GM12878 (cell line): ENCODE results near the gene PREX1. TPM values are rescaled to one million over a fixed set of nuclear protein-coding genes. Genes with fewer than 3 reads are reported as not detected.

Experiments
- ATAC-seq: fragments of 200-7000 bp; cut with Tn5 transposase; 3 replicates; pipeline ENCODE4 v1.9.1; 2020; ENCODE audit warnings: mild to moderate bottlenecking, moderate library complexity
- BruUV-seq: library from RNA; stranded (reverse); fragments of 400-500 nt; replicated peaks from 2 replicates; lab custom pipeline; 2021; lab: Mats Ljungman, UMichigan
- CTCF ChIA-PET: fragments of 300-600 bp; sonication (Branson Sonifier 250); formaldehyde crosslinking; extraction: SDS; loops from one replicate; lab custom pipeline; 2021; ENCODE audit warnings: inconsistent platforms; lab: Yijun Ruan, JAX
- POLR2A ChIA-PET: fragments of 350-600 bp; formaldehyde crosslinking; extraction: SDS; loops from one replicate; lab custom pipeline; 2021; ENCODE audit warnings: inconsistent platforms; lab: Charles Lee
- RAD21 ChIA-PET: fragments of 300-600 bp; sonication (Branson Sonifier 250); formaldehyde crosslinking; loops from one replicate; lab custom pipeline; 2023; ENCODE audit warnings: antibody characterized with exemption; ENCODE audit not compliant: unreplicated experiment; lab: Charles Lee
- SMC1A ChIA-PET: fragments of 300-600 bp; sonication (Branson Sonifier 250); formaldehyde crosslinking; loops from one replicate; lab custom pipeline; 2023; ENCODE audit not compliant: unreplicated experiment, uncharacterized antibody; lab: Charles Lee
- DNase-seq: peaks from one replicate; pipeline ENCODE4 v3.0.0-alpha.2; 2011; ENCODE audit warnings: low read depth, low spot score
- FAIRE-seq: peaks from 3 replicates; lab custom pipeline; 2011; peaks lifted over from hg19 to GRCh38; lab: Jason Lieb, UNC
- H2AFZ ChIP-seq: 2 replicates; pipeline ENCODE4 v1.6.0; 2011; ENCODE audit warnings: low read depth, low read length, control low read depth; ENCODE audit not compliant: control insufficient read depth
- H3K27ac ChIP-seq: 2 replicates; pipeline ENCODE4 v1.5.1; 2011; ENCODE audit warnings: control low read depth; ENCODE audit not compliant: control insufficient read depth, insufficient read depth
- H3K27me3 ChIP-seq, 2 experiments: replicated peaks in 1 of 2; 2 replicates each; pipeline versions ENCODE4 v1.6.0 to v1.6.1; 2011; ENCODE audit warnings: low read length in 1 of 2; ENCODE audit not compliant: control insufficient read depth in 2 of 2, insufficient read depth in 2 of 2
- H3K36me3 ChIP-seq, 2 experiments: 2 replicates each; pipeline ENCODE4 v1.5.1; 2011; ENCODE audit warnings: low read length in 1 of 2; ENCODE audit not compliant: control insufficient read depth in 2 of 2, insufficient read depth in 2 of 2
- H3K4me1 ChIP-seq: 2 replicates; pipeline ENCODE4 v1.6.1; 2011; ENCODE audit warnings: mild to moderate bottlenecking, low read length, moderate library complexity, mixed read lengths; ENCODE audit not compliant: control insufficient read depth, insufficient read depth
- H3K4me2 ChIP-seq: 2 replicates; pipeline ENCODE4 v1.6.0; 2011; ENCODE audit warnings: control low read depth; ENCODE audit not compliant: control insufficient read depth, insufficient read depth
- H3K4me3 ChIP-seq: fragments of 200-600 bp; sonication (generic); 2 replicates; pipeline ENCODE4 v1.5.1; 2016
- H3K79me2 ChIP-seq: 2 replicates; pipeline ENCODE4 v1.6.0; 2011; ENCODE audit warnings: low read length; ENCODE audit not compliant: control insufficient read depth, insufficient read depth
- H3K9ac ChIP-seq: 2 replicates; pipeline ENCODE4 v1.8.0; 2011; ENCODE audit warnings: low read length, control low read depth, mixed read lengths; ENCODE audit not compliant: control insufficient read depth, insufficient read depth
- H3K9me3 ChIP-seq: replicated peaks from 3 replicates; pipeline ENCODE4 v1.5.1; 2011; ENCODE audit warnings: mild to moderate bottlenecking, low read length; ENCODE audit not compliant: control insufficient read depth, insufficient read depth
- H4K20me1 ChIP-seq: 2 replicates; pipeline ENCODE4 v1.6.0; 2011; ENCODE audit not compliant: control insufficient read depth, insufficient read depth
- BRCA1 ChIP-seq: IDR thresholded peaks from 2 replicates; pipeline ENCODE4 v1.6.1; 2011; ENCODE audit warnings: low read depth, low read length, improper control_type of control experiment
- DPF2 ChIP-seq: fragments of 450-650 bp; IDR thresholded peaks from 2 replicates; pipeline ENCODE4 v1.6.1; 2017; ENCODE audit warnings: mild to moderate bottlenecking
- ESRRA ChIP-seq: IDR thresholded peaks from 2 replicates; pipeline ENCODE4 v1.6.1; 2012; ENCODE audit warnings: mild to moderate bottlenecking, low read length, improper control_type of control experiment
- IRF4 ChIP-seq: IDR thresholded peaks from 2 replicates; pipeline ENCODE4 v1.6.1; 2011; ENCODE audit warnings: low read depth, low read length
- MEF2A ChIP-seq: IDR thresholded peaks from 2 replicates; pipeline ENCODE4 v1.6.1; 2011; ENCODE audit warnings: low read depth, mild to moderate bottlenecking, low read length, moderate library complexity; ENCODE audit not compliant: insufficient read depth
- RAD21 ChIP-seq: IDR thresholded peaks from 2 replicates; pipeline ENCODE4 v1.6.1; 2011; ENCODE audit warnings: mild to moderate bottlenecking, low read depth, low read length, moderate library complexity; ENCODE audit not compliant: insufficient read depth
- SMAD5 ChIP-seq: IDR thresholded peaks from 2 replicates; pipeline ENCODE4 v1.6.1; 2016; ENCODE audit warnings: antibody characterized with exemption, low read depth
- ZBTB4 ChIP-seq: fragments of 450-650 bp; formaldehyde crosslinking; IDR thresholded peaks from 2 replicates; pipeline ENCODE4 v1.4.0; 2022; ENCODE audit warnings: mild to moderate bottlenecking, moderate library complexity
- WGBS: methylation state at CpG from one replicate; pipeline ENCODE4 v1.1.6; 2016; ENCODE audit warnings: low lambda C conversion rate; ENCODE audit not compliant: insufficient replicate concordance, insufficient coverage; ENCODE audit errors: missing lambda C conversion rate; 5-methylcytosine and 5-hydroxymethylcytosine counted together
- in situ Hi-C: fragments of 300-500 bp; cut with MboI; formaldehyde crosslinking; loops from 9 replicates; pipeline ENCODE4 v1.14.3; 2018; ENCODE audit warnings: mixed read lengths
- intact Hi-C: fragments of 100-400 bp; cut with micrococcal nuclease; formaldehyde crosslinking; loops from one replicate; pipeline ENCODE4 v1.14.2; 2022; ENCODE audit not compliant: unreplicated experiment
- polyA plus RNA-seq, 11 experiments: library from polyadenylated mRNA; depleted of rRNA in 4 of 11; unstranded in 6 of 11; stranded (reverse) in 5 of 11; fragments of >200 nt; fragmentation: Nextera tagmentation in 4 of 11; fragmentation: Illumina TruSeq in 1 of 11; extraction: Ambion mirVana in 4 of 11; extraction: Trizol in 1 of 11; gene quantifications; 1 replicate in 1 of 11; 2 replicates in 10 of 11; pipeline versions ENCODE4 v1.2.1 to v1.2.3, GENCODE V29; 2011 to 2016; ENCODE audit warnings: inconsistent platforms in 2 of 11, missing spikeins in 2 of 11, low read depth in 1 of 11
- total RNA-seq, 4 experiments: library from RNA; depleted of rRNA in 3 of 4; stranded (reverse); fragments of >200 nt in 3 of 4; fragmentation: Illumina TruSeq in 1 of 4; extraction: Trizol in 1 of 4; gene quantifications; 2 replicates each; pipeline versions ENCODE4 v1.2.1 to v1.2.3, GENCODE V29; 2013 to 2021
- TF ChIP-seq, protein P1 (sequence below): fragments of 450-650 bp; IDR thresholded peaks from 2 replicates; pipeline ENCODE4 v1.6.1; 2016; ENCODE audit warnings: mild to moderate bottlenecking

The PREX1 gene
- total and polyA plus RNA-seq, 10 of the 15 experiments (the other 5 are each of a cell fraction or from before 2014, with no cell fraction given), result 2.6 to 114 (median 38.9) TPM

- TF ChIP-seq, protein P1, sequence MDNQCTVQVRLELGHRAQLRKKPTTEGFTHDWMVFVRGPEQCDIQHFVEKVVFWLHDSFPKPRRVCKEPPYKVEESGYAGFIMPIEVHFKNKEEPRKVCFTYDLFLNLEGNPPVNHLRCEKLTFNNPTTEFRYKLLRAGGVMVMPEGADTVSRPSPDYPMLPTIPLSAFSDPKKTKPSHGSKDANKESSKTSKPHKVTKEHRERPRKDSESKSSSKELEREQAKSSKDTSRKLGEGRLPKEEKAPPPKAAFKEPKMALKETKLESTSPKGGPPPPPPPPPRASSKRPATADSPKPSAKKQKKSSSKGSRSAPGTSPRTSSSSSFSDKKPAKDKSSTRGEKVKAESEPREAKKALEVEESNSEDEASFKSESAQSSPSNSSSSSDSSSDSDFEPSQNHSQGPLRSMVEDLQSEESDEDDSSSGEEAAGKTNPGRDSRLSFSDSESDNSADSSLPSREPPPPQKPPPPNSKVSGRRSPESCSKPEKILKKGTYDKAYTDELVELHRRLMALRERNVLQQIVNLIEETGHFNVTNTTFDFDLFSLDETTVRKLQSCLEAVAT, result no peak
- TF ChIP-seq ZBTB4 (CRISPR knock-in tag) (no peak), SMAD5 (no peak)
Observed at GRCh38 chr20:48603819-48604405, 223.9 kb downstream of the PREX1 start (continued).

GRCh38 chr20:48603116-48603818 is 224.5 kb downstream of the PREX1 start:
- SMC1A ChIA-PET, result no interaction called here
- no peak overlapping the region for H2AFZ ChIP-seq
- CTCF ChIA-PET, result interaction anchor here (1.2 kb wide), 1 partner anchor 64 kb away, joined by 3 read pairs; no protein-coding TSS in a partner anchor
- H3K4me2 ChIP-seq, result no peak overlapping the region
- RAD21 ChIA-PET, result no interaction called here
- H3K4me1 ChIP-seq, result no peaks in the 10 kb centered on the region
- DNase-seq, result no peak
- H3K27ac ChIP-seq, result no peak overlapping the region
- no peaks in the 10 kb centered on the region for H3K36me3 ChIP-seq
- no peaks in the 10 kb centered on the region for H3K27me3 ChIP-seq
- intact Hi-C loops, result no loop called here
- ATAC-seq, result no peak
- no peak for FAIRE-seq
- no peak overlapping the region for H3K9ac ChIP-seq
- no peaks in the 10 kb centered on the region for H3K79me2 ChIP-seq
- no TSS peak for BruUV-seq
- in situ Hi-C loops, result no loop called here
- no peaks in the 10 kb centered on the region for H4K20me1 ChIP-seq
- WGBS, result 60% methylated on average over 8 of the region's 9 CpGs
- no peaks in the 10 kb centered on the region; the same call in 2 of the 3 replicates for H3K9me3 ChIP-seq
- TF ChIP-seq IRF4, result no peak
- no peak for TF ChIP-seq ESRRA
- no peak for TF ChIP-seq RAD21
- TF ChIP-seq BRCA1, result no peak
- TF ChIP-seq MEF2A, result no peak
- no peak for TF ChIP-seq DPF2
- TF ChIP-seq, all 136 proteins: peak for 0
- POLR2A ChIA-PET, result no interaction called here
- no peak overlapping the region for H3K4me3 ChIP-seq
